Kasumi-1 (cell line): ENCODE data around the gene MVP.
"Not testable (repeated sequence)": the region's sequence is repeated elsewhere in the genome, so short reads cannot be mapped to it uniquely, and the experiment has no call there.

ENCODE experiments used
- DNase-seq, 2 experiments: peaks; one replicate each; lab custom pipeline; 2025; lab: John Stamatoyannopoulos, UW

MVP gene

GRCh38 chr16:29871822-29872546 lies 51.7 kb downstream of the MVP start:
- DNase-seq = no peak

- no peak for DNase-seq
Observed at GRCh38 chr16:29873319-29873718, 53.1 kb downstream of the MVP start.

GRCh38 chr16:29875206-29875605 lies 54.9 kb downstream of the MVP start:
- DNase-seq = no peak

- DNase-seq = no peak
Observed at GRCh38 chr16:29876217-29876593, 55.9 kb downstream of the MVP start.

GRCh38 chr16:29876594-29877249 lies 56.5 kb downstream of the MVP start:
- no peak for DNase-seq

- no peak for DNase-seq
Observed at GRCh38 chr16:29877266-29877961, 57.2 kb downstream of the MVP start.

GRCh38 chr16:29878172-29878571 lies 57.9 kb downstream of the MVP start:
- no peak for DNase-seq

- DNase-seq = no peak
Observed at GRCh38 chr16:29881050-29881449, 60.8 kb downstream of the MVP start.

GRCh38 chr16:29883987-29884386 lies 63.7 kb downstream of the MVP start:
- DNase-seq = no peak

- DNase-seq = not testable (repeated sequence)
Observed at GRCh38 chr16:29889372-29889771, 69.1 kb downstream of the MVP start.

GRCh38 chr16:29891525-29892457 lies 71.5 kb downstream of the MVP start:
- DNase-seq = no peak

- DNase-seq = no peak
Observed at GRCh38 chr16:29892458-29892813, 72.2 kb downstream of the MVP start.

- DNase-seq = no peak
Observed at GRCh38 chr16:29893553-29893952, 73.3 kb downstream of the MVP start.

- no peak for DNase-seq
Observed at GRCh38 chr16:29894352-29894751, 74.1 kb downstream of the MVP start.

GRCh38 chr16:29896841-29897240 lies 76.6 kb downstream of the MVP start:
- DNase-seq = no peak

GRCh38 chr16:29897333-29897732 lies 77.1 kb downstream of the MVP start:
- no peak for DNase-seq
